GM12878 (cell line): ENCODE measurements around the gene TUBGCP3. TPM values are rescaled to one million over a fixed set of nuclear protein-coding genes. Genes with fewer than 3 reads are reported as not detected.

ENCODE experiments used
- ATAC-seq: fragments of 200-7000 bp; cut with Tn5 transposase; 3 replicates; pipeline ENCODE4 v1.9.1; 2020; ENCODE audit warnings: mild to moderate bottlenecking, moderate library complexity
- BruUV-seq: library from RNA; stranded (reverse); fragments of 400-500 nt; replicated peaks from 2 replicates; lab custom pipeline; 2021; lab: Mats Ljungman, UMichigan
- CTCF ChIA-PET: fragments of 300-600 bp; sonication (Branson Sonifier 250); formaldehyde crosslinking; extraction: SDS; loops from one replicate; lab custom pipeline; 2021; ENCODE audit warnings: inconsistent platforms; lab: Yijun Ruan, JAX
- POLR2A ChIA-PET: fragments of 350-600 bp; formaldehyde crosslinking; extraction: SDS; loops from one replicate; lab custom pipeline; 2021; ENCODE audit warnings: inconsistent platforms; lab: Charles Lee
- RAD21 ChIA-PET: fragments of 300-600 bp; sonication (Branson Sonifier 250); formaldehyde crosslinking; loops from one replicate; lab custom pipeline; 2023; ENCODE audit warnings: antibody characterized with exemption; ENCODE audit not compliant: unreplicated experiment; lab: Charles Lee
- SMC1A ChIA-PET: fragments of 300-600 bp; sonication (Branson Sonifier 250); formaldehyde crosslinking; loops from one replicate; lab custom pipeline; 2023; ENCODE audit not compliant: unreplicated experiment, uncharacterized antibody; lab: Charles Lee
- DNase-seq: peaks from one replicate; pipeline ENCODE4 v3.0.0-alpha.2; 2011; ENCODE audit warnings: low read depth, low spot score
- FAIRE-seq: peaks from 3 replicates; lab custom pipeline; 2011; peaks lifted over from hg19 to GRCh38; lab: Jason Lieb, UNC
- H2AFZ ChIP-seq: 2 replicates; pipeline ENCODE4 v1.6.0; 2011; ENCODE audit warnings: low read depth, low read length, control low read depth; ENCODE audit not compliant: control insufficient read depth
- H3K27ac ChIP-seq: 2 replicates; pipeline ENCODE4 v1.5.1; 2011; ENCODE audit warnings: control low read depth; ENCODE audit not compliant: control insufficient read depth, insufficient read depth
- H3K27me3 ChIP-seq, 2 experiments: replicated peaks in 1 of 2; 2 replicates each; pipeline versions ENCODE4 v1.6.0 to v1.6.1; 2011; ENCODE audit warnings: low read length in 1 of 2; ENCODE audit not compliant: control insufficient read depth in 2 of 2, insufficient read depth in 2 of 2
- H3K36me3 ChIP-seq, 2 experiments: 2 replicates each; pipeline ENCODE4 v1.5.1; 2011; ENCODE audit warnings: low read length in 1 of 2; ENCODE audit not compliant: control insufficient read depth in 2 of 2, insufficient read depth in 2 of 2
- H3K4me1 ChIP-seq: 2 replicates; pipeline ENCODE4 v1.6.1; 2011; ENCODE audit warnings: mild to moderate bottlenecking, low read length, moderate library complexity, mixed read lengths; ENCODE audit not compliant: control insufficient read depth, insufficient read depth
- H3K4me2 ChIP-seq: 2 replicates; pipeline ENCODE4 v1.6.0; 2011; ENCODE audit warnings: control low read depth; ENCODE audit not compliant: control insufficient read depth, insufficient read depth
- H3K4me3 ChIP-seq: fragments of 200-600 bp; sonication (generic); 2 replicates; pipeline ENCODE4 v1.5.1; 2016
- H3K79me2 ChIP-seq: 2 replicates; pipeline ENCODE4 v1.6.0; 2011; ENCODE audit warnings: low read length; ENCODE audit not compliant: control insufficient read depth, insufficient read depth
- H3K9ac ChIP-seq: 2 replicates; pipeline ENCODE4 v1.8.0; 2011; ENCODE audit warnings: low read length, control low read depth, mixed read lengths; ENCODE audit not compliant: control insufficient read depth, insufficient read depth
- H3K9me3 ChIP-seq: replicated peaks from 3 replicates; pipeline ENCODE4 v1.5.1; 2011; ENCODE audit warnings: mild to moderate bottlenecking, low read length; ENCODE audit not compliant: control insufficient read depth, insufficient read depth
- H4K20me1 ChIP-seq: 2 replicates; pipeline ENCODE4 v1.6.0; 2011; ENCODE audit not compliant: control insufficient read depth, insufficient read depth
- ATF7 ChIP-seq: fragments of 450-650 bp; IDR thresholded peaks from 2 replicates; pipeline ENCODE4 v1.6.1; 2016; ENCODE audit warnings: low read depth, mild to moderate bottlenecking
- CREB1 ChIP-seq: IDR thresholded peaks from 2 replicates; pipeline ENCODE4 v1.6.1; 2012; ENCODE audit warnings: low read depth, mild to moderate bottlenecking, inconsistent platforms
- ETV6 ChIP-seq, 2 experiments: fragments of 450-650 bp in 1 of 2; IDR thresholded peaks in 1 of 2; conservative IDR thresholded peaks in 1 of 2; 2 replicates each; pipeline ENCODE4 v1.6.1; 2014; ENCODE audit warnings: antibody characterized with exemption in 1 of 2, borderline replicate concordance in 1 of 2, low read depth in 1 of 2, mild to moderate bottlenecking in 1 of 2, moderate library complexity in 1 of 2
- MXI1 ChIP-seq: fragments of 150-350 bp; IDR thresholded peaks from 2 replicates; pipeline ENCODE4 v1.6.1; 2011; ENCODE audit warnings: low read depth, mild to moderate bottlenecking, inconsistent platforms, low read length, improper control_type of control experiment
- NFYB ChIP-seq: IDR thresholded peaks from 2 replicates; pipeline ENCODE4 v1.6.1; 2011; ENCODE audit warnings: low read depth, mild to moderate bottlenecking, low read length, improper control_type of control experiment, moderate library complexity; ENCODE audit not compliant: insufficient read depth
- PAX8 ChIP-seq: fragments of 450-650 bp; IDR thresholded peaks from 2 replicates; pipeline ENCODE4 v1.6.1; 2017; ENCODE audit warnings: mild to moderate bottlenecking, moderate library complexity
- SKIL ChIP-seq: fragments of 450-650 bp; IDR thresholded peaks from 2 replicates; pipeline ENCODE4 v1.6.1; 2017; ENCODE audit warnings: mild to moderate bottlenecking, low read depth, inconsistent platforms; ENCODE audit not compliant: poor library complexity, severe bottlenecking
- SMAD1 ChIP-seq: fragments of 450-650 bp; IDR thresholded peaks from 2 replicates; pipeline ENCODE4 v1.6.1; 2018; ENCODE audit warnings: mild to moderate bottlenecking, low read depth; ENCODE audit not compliant: partially characterized antibody
- USF1 ChIP-seq: IDR thresholded peaks from 2 replicates; pipeline ENCODE4 v1.6.1; 2011; ENCODE audit warnings: borderline replicate concordance, low read depth, mild to moderate bottlenecking, moderate library complexity, mixed read lengths, low read length; ENCODE audit not compliant: insufficient read depth; ENCODE audit errors: extremely low read length
- ZNF24 ChIP-seq: fragments of 450-650 bp; IDR thresholded peaks from 2 replicates; pipeline ENCODE4 v1.6.1; 2017; ENCODE audit warnings: antibody characterized with exemption, mild to moderate bottlenecking
- ZNF384 ChIP-seq: IDR thresholded peaks from 2 replicates; pipeline ENCODE4 v1.6.1; 2012; ENCODE audit warnings: low read depth, mild to moderate bottlenecking, low read length, improper control_type of control experiment, borderline replicate concordance
- ZZZ3 ChIP-seq: IDR thresholded peaks from 2 replicates; pipeline ENCODE4 v1.6.1; 2011; ENCODE audit warnings: low read depth; ENCODE audit not compliant: control insufficient read depth, insufficient read length
- WGBS: methylation state at CpG from one replicate; pipeline ENCODE4 v1.1.6; 2016; ENCODE audit warnings: low lambda C conversion rate; ENCODE audit not compliant: insufficient replicate concordance, insufficient coverage; ENCODE audit errors: missing lambda C conversion rate; 5-methylcytosine and 5-hydroxymethylcytosine counted together
- in situ Hi-C: fragments of 300-500 bp; cut with MboI; formaldehyde crosslinking; loops from 9 replicates; pipeline ENCODE4 v1.14.3; 2018; ENCODE audit warnings: mixed read lengths
- intact Hi-C: fragments of 100-400 bp; cut with micrococcal nuclease; formaldehyde crosslinking; loops from one replicate; pipeline ENCODE4 v1.14.2; 2022; ENCODE audit not compliant: unreplicated experiment
- polyA plus RNA-seq, 11 experiments: library from polyadenylated mRNA; depleted of rRNA in 4 of 11; unstranded in 6 of 11; stranded (reverse) in 5 of 11; fragments of >200 nt; fragmentation: Nextera tagmentation in 4 of 11; fragmentation: Illumina TruSeq in 1 of 11; extraction: Ambion mirVana in 4 of 11; extraction: Trizol in 1 of 11; gene quantifications; 1 replicate in 1 of 11; 2 replicates in 10 of 11; pipeline versions ENCODE4 v1.2.1 to v1.2.3, GENCODE V29; 2011 to 2016; ENCODE audit warnings: inconsistent platforms in 2 of 11, missing spikeins in 2 of 11, low read depth in 1 of 11
- total RNA-seq, 4 experiments: library from RNA; depleted of rRNA in 3 of 4; stranded (reverse); fragments of >200 nt in 3 of 4; fragmentation: Illumina TruSeq in 1 of 4; extraction: Trizol in 1 of 4; gene quantifications; 2 replicates each; pipeline versions ENCODE4 v1.2.1 to v1.2.3, GENCODE V29; 2013 to 2021

Gene TUBGCP3
- total and polyA plus RNA-seq, 10 of the 15 experiments (the other 5 are each of a cell fraction or from before 2014, with no cell fraction given), result 4.0 to 34.0 (median 22.6) TPM

- TF ChIP-seq USF1, result no peak
- TF ChIP-seq ZZZ3, result no peak
- TF ChIP-seq CREB1, result no peak
Observed at GRCh38 chr13:112457485-112457884, 130.5 kb downstream of the TUBGCP3 start (continued).

GRCh38 chr13:112457081-112457480 is 130.9 kb downstream of the TUBGCP3 start:
- H3K36me3 ChIP-seq, result no peaks in the 10 kb centered on the region
- intact Hi-C loops (no loop called here), in situ Hi-C loops (no loop called here)
- H4K20me1 ChIP-seq, result no peaks in the 10 kb centered on the region
- BruUV-seq, result no TSS peak
- POLR2A ChIA-PET, result no interaction called here
- no peaks in the 10 kb centered on the region for H3K79me2 ChIP-seq
- no peak overlapping the region for H3K9ac ChIP-seq
- H2AFZ ChIP-seq, result no peak overlapping the region
- no peak for ATAC-seq
- H3K27me3 ChIP-seq, result no peaks in the 10 kb centered on the region
- no peak for TF ChIP-seq ETV6 (conservative IDR thresholded peaks at IDR 0.05 in 1 of 2, IDR thresholded peaks at IDR 0.05 in 1 of 2; ENCODE audit: borderline replicate concordance in 1 of 2, low read depth in 1 of 2)
- no peak for TF ChIP-seq SKIL
- TF ChIP-seq ZNF24, result no peak
- no peak for TF ChIP-seq ATF7
- TF ChIP-seq PAX8, result no peak
- no peak for TF ChIP-seq MXI1
- no peak for TF ChIP-seq SMAD1
- no peak for TF ChIP-seq NFYB
- TF ChIP-seq ZNF384, result no peak
- TF ChIP-seq, all 136 proteins: peak for 0
- SMC1A ChIA-PET, result no interaction called here
- Histone ChIP-seq H3K4me1 (no peaks in the 10 kb centered on the region), H3K9me3 (no peaks in the 10 kb centered on the region; the same call in 2 of the 3 replicates), H3K27ac (no peak overlapping the region), H3K4me3 (no peak overlapping the region), H3K4me2 (no peak overlapping the region)
- RAD21 ChIA-PET, result no interaction called here
- WGBS, result 32% methylated on average over 9 of the region's 9 CpGs
- DNase-seq (no peak), FAIRE-seq (no peak)
- CTCF ChIA-PET, result no interaction called here
